ENCODE results near the gene CBX2.

- TF ChIP-seq TAF1 (IDR thresholded peaks at IDR 0.05; ENCODE audit: borderline replicate concordance, insufficient read depth, low read length): no peak
- no peak for TF ChIP-seq SIN3A (IDR thresholded peaks at IDR 0.05; ENCODE audit: borderline replicate concordance, insufficient read depth, low read length)
- TF ChIP-seq POLR2AphosphoS5 (IDR thresholded peaks at IDR 0.05; ENCODE audit: low read depth, low read length): no peak
- no peak for TF ChIP-seq REST (IDR thresholded peaks at IDR 0.05; ENCODE audit: insufficient read depth in 1 of 2, low read depth in 2 of 2, low read length in 2 of 2)
- TF ChIP-seq FOXP2 (optimal IDR thresholded peaks at IDR 0.05; ENCODE audit: borderline replicate concordance, extremely low read depth, extremely low read length, insufficient read depth): no peak
Measured at GRCh38 chr17:79811011-79811867, 33.3 kb downstream of the CBX2 start.
